Measurements from ENCODE around the gene SPATA7.
"Not testable (repeated sequence)": the region's sequence is repeated elsewhere in the genome, so short reads cannot be mapped to it uniquely, and the experiment has no call there.

Gene SPATA7, protein sequence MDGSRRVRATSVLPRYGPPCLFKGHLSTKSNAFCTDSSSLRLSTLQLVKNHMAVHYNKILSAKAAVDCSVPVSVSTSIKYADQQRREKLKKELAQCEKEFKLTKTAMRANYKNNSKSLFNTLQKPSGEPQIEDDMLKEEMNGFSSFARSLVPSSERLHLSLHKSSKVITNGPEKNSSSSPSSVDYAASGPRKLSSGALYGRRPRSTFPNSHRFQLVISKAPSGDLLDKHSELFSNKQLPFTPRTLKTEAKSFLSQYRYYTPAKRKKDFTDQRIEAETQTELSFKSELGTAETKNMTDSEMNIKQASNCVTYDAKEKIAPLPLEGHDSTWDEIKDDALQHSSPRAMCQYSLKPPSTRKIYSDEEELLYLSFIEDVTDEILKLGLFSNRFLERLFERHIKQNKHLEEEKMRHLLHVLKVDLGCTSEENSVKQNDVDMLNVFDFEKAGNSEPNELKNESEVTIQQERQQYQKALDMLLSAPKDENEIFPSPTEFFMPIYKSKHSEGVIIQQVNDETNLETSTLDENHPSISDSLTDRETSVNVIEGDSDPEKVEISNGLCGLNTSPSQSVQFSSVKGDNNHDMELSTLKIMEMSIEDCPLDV

DNA sequence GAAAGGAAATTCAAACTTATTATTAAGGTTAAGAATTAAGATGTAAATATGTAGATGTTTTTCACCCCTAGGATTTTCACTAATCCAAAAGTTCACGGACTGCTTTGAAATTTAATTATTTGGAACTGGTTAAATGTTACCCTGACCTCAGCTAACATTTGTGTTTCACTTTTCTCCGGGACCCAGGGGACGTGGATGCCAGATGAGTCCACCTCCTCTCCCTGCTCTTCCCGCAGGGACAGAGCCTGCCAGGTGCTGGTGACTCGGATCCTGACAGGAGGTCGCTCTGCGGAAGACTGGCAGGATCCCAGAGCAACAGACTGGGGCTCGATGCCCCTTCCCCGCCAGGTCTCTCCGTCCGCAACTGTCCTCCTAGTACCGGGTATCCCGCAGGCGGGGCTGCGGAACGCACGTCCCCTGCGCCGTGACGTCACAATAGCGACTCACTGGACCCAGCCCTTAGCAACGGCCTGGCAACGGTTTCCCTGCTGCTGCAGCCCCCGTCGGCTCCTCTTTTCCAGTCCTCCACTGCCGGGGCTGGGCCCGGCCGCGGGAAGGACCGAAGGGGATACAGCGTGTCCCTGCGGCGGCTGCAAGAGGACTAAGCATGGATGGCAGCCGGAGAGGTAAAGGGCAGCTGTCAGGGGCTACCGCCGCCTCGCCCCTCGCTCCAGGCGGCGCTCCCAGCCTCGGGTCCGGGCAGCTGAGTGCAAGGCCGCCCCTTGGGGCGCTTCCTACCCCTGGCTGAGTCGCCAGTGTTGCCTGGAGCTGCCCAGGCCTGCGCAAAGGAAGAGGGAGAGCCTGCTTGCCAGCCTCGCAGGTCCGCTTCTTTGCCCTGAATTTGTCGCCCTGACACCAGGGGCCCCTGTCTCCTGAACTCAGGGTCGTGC is at the start of gene SPATA7:
SPATA7 (plus strand) TSS at position 446 of the 890 bp plus-strand sequence; CDS start at position 608, 162 bp downstream.
- peak; percentile 78 for DNase-seq

DNA sequence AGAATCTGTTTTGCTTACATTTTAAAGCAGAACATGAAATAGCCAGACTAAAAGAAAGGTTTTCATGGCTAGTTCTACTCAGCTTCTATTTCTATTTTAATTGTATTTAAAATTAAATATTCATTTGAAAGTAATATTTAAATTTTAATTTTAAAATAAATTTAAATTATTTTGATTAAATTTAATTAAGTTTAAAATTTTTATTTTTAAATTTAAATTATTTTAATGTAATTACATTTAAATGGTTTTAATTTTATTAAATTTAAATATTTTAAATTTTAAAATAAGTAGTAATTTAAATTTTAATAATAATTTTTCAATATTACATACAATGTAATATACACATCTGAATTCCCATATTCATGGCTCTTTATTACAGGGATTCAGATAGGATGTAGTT is 45.1 kb upstream of the SPATA7 start:
- no peak for DNase-seq

DNA sequence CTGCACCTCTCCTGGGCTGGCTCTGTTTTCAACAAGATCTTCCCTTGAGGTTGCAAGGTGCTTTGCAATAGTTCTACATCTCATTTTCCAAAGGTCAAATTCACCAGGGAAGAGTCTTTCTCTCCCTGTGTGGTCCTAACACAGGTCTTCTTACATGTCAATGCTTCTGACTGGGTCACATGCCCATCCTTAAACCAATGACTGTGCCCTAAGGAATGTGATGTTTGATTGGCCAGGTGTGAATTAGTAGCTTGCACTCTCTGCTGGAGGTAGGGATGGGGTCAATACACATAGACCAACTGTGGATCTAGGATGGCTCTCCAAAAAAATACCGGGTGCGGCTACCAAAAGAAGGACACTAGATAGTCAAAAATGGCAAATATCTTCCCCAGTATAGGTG is 42.5 kb upstream of the SPATA7 start:
- DNase-seq: no peak

DNA sequence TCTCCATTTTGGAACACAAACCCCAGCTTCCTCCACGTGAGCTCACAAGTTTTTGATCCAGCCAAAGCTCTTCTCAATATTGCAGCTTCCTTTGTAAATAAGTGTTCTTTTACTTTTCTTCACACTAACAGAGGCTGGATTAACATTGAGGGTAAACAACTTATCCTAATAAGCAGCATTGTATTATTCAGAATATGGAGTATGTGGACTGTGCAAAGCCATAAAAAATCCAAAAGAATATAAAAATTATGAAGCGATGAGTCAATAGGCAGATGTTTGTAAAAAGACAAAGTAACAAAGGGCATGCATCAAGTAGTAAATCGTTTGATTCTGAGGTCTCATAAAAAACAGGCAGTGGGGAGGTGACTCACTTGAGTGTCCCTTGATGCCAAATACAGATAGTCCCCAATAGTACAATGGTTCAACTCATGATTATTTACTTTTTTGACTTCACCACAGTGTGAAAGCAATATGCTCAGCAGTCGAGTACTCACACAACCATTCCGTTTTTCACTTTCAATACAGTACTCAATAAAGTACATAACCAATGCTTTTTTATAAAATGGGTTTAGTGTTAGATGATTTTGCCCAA is 39.3 kb upstream of the SPATA7 start:
- no peak for DNase-seq

DNA sequence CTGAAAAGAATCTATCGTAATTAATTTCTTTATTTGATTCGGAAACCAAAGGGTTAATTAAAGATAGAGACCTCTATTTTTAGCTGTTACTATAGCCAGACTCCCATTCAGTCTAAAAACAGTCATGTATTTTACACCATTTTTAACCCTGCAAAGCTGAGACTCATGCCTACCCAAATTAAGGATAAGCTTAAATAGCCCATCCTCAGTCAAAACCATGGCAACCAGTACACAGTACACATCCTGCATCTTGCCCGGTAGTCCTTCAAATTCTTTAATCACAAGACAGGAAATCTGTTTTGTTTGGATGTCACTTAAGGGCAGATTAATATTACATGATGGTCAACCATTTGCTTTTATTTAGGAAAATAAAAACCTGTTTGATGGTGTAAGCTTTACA is 36.9 kb upstream of the SPATA7 start:
- no peak for DNase-seq

DNA sequence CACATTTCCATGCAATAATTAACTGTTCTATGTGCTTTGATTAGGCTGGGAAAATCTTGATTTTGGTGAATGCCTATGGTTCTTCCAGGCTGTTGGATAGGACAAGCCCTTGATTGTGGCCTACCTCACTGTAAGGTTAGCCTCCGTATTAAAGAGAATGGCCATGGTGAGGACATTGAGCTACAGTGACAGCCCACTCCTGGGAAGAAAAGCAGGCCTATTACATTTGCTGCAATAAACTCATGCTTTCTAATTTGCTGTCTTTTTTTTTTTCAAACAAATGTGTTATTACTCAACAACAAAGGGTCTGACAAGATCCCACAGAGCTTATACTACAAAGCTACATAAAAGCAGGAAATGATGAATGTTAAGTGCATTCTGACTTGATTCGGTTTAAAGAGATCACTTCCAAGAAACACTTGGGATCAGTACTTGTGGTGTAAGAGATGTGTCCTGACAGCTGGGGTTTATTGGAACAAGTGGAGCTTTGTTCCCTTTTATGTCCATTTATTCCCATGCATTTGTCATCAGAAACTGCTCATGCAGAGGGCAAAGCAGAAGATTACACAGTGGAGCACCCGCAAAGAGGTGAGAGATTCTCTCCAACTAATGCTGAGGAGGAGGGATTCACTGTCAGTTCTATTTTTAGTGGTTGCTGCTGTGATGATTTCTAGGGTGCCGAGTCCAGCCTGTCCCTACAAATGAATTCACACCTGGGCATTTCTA is 33.3 kb upstream of the SPATA7 start:
- DNase-seq: no peak

DNA sequence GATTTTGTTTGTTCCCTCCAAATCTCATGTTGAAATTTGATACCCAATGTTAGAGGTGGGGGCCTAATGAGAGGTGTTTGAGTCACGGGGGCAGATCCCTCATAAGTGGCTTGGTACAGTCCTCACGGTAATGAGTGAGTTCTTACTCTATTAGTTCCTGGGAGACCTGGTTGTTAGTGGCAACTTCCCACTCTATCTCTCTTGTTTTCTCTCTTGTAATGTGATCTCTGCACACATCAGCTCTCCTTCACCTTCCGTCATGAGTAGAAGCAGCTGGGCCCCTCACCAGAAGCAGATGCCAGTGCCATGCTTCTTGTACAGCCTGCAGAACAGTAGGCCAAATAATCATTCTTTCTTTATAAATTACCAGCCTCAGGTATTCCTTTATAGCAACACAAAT is 32.8 kb upstream of the SPATA7 start:
- DNase-seq: no peak

DNA sequence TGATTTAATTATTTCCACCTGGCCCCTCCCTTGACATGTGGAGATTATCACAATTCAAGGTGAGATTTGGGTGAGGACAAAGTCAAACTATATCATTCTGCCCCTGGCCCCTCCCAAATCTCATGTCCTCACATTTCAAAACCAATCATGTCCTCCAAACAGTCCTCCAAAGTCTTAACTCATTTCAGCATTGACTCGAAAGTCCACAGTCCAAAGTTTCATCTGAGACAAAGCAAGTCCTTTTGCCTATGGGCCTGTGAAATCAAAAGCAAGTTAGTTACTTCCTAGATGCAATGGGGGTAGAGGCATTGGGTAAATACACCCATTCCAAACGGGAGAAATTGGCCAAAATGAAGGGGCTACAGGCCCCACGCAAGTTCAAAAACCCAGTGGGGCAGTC is 31.1 kb upstream of the SPATA7 start:
- DNase-seq: no peak

DNA sequence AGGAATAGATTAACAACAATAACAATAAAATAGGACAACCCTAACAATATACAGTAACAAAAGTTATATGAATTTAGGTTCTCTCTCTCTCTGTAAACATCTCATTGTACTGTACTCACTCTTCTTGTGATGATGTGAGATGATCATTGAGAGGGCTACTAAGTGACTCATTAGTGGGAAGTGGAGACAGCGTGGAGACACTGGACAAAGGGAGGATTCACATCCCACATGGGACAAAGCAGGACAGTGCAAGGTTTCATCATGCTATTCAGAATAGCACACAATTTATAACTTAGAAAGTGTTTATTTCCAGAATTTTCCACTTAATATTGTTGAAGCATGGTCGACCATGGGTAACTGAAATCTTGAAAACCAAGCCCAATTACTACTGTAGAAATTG is 26.0 kb upstream of the SPATA7 start:
- DNase-seq: no peak

DNA sequence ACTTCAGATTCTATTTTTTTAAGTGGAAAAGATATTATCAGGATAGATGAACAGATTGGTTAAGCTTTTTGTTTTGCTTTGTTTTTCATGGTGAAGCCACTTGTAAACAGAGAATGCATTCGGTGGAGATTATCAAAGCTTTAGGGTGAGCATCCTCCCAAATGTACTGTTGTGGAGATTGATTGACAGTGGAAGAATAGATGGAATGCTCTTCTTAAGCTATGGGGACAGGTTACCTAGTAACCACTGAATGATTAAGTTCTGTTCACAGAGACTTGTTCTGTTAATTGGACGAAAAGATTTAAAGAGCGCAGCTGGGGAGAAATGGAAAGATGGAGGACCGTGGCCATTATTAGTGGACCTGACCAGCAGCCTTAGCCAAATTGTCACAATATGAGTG is 21.8 kb upstream of the SPATA7 start:
- DNase-seq: no peak

DNA sequence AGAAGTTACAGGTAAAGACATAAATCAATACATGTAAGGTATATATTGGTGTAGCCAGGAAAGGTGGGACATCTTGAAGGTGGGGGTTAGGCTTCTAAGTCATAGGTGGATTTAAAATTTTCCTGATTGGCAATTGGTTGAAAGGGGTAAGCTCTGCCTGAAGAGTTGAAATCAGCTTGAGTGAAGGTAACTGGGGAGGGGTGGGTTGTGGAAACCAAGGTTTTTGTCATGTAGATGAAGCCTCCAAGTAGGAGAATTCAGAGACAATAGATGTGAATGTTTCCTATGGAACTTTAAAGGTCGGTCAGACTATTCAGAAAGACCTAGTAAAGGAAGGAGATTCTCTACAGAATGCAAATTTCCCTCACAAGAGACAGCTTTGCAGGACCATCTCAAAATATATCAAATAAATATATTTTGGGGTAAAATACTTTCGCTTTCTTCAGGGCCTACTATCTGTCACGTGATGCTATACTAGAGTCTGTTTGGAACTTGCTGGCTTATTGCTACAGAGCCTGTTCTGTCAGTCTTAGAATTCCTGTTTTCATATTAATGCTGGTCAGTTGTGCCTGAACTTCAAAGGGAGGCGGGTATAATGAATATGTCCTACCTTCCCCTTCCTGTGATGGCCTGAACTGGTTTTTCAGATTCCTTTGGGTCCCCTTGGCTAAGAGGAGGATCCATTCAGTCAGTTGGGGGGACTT is 20.6 kb upstream of the SPATA7 start:
- DNase-seq: no peak

DNA sequence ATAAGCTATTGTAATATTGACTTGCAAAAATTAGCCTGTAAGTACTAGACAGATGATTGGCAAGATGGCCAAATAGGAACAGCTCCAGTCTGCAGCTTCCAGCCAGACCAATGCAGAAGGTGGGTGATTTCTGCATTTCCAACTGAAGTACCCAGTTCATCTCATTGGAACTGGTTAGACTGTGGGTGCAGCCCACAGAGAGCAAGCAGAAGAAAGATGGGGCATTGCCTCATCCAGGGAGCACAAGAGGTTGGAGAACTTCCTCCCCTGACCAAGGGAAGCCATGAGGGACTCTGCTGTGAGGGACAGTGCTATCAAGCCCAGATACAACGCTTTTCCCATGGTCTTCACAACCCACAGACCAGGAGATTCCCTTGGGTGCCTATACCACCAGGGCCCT is 16.0 kb upstream of the SPATA7 start:
- DNase-seq: no peak

DNA sequence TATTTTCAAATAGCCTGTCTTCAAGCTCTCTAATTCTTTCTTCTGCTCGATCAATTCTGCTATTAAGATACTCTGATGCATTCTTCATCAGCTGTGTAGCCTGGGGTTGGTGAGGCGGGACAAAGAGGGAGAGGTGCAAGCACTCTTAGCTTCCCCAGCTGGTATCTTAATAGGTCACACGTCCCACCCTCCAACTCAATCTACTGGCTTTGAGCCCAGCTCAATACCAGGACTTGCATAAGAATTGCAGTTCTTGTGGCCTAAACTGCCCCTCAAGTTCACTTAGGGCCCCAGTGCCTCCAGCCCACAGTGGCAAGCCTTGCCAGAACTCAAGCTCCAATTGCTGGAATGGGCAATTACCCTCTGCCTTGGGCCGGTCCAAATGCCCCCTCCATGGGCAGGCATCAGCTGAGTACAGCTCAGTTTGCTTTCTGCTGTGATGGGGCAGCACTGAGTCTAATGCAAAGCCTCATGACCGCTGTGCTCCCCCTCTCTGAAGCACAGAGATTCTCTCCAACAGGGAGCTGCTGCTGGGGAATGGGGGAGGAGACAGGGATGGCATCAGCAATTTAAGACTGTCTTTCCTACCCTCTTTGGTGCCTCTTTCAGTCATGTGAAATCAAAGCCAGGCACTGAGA is 5.6 kb upstream of the SPATA7 start:
- no peak for DNase-seq

DNA sequence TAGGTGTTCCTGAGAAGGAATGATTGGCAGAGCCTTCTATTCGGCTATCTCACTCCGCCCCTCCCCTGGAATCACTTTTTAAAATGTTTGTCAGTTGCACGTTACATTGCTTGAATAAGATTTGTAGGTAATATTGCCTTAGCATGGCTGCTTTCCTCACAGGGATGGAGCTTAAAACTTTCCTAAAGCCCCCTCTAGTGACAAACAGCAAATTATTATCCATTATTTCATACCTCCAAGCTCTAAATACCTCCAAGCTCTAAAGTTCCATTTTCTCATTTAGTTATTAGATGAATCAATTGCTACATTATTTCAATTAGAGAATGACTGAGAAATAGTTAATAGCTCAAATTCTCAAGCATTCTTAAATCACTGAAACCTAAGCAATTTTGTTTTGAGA is 5.1 kb upstream of the SPATA7 start:
- DNase-seq: no peak

DNA sequence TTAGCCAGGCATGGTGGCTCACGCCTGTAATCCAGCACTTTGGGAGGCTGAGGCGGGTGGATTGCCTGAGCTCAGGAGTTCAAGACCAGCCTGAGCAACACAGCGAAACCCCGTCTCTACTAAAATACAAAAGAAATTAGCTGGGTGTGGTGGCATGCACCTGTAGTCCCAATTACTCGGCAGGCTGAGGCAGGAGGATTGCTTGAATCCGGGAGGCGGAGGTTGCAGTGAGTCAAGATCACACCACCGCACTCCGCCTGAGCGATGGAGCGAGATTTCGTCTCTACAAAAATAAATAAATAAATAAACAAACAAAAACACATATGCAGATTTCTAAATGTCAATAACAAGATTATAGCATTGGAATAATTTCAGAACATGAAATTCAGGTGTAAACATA is 3.8 kb upstream of the SPATA7 start:
- DNase-seq: not testable (repeated sequence)

DNA sequence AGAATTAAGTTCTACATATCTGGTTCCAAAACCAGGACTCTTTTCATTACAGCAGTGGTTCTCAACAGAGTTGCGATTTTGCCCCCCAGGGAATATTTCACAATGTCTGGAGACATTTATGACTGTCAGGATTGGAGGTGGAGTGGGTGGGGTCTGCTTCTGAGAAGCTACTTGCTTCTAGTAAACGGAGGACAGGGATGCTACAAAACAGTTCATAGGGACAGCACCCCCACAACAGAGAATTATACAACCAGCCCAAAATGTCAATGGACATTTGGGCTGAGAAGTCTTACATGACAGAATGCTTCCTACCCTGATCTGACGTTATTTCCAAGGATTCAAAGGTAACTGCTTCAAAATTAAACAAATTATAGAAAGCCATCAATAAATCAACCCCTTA is 739 bp upstream of the SPATA7 start:
- no peak for DNase-seq

DNA sequence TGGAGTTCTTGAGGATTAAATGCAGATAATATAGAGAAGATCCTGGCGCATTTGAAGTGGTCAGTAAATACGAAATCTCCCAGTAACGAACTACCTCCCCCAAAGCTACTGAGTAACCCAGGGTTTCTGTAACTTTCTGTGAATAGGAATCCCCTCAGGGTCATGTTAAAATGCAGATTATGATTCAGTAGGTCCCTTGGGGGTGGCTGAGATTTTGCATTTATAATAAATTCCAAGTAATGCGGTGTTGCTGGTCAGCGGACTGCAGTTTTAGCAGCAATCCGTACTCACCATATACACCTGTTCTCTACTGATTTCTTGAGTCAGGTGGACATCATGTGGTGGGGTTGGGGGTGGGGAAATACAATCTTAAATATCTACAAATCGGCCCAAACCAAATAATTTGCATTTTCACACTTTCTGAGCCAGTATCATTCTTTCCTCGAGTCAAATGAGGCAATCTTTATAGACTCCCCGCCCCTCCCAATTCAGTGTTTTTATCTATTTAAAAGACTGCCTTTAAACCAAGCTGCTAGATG is 868 bp downstream of the SPATA7 start:
- no peak for DNase-seq

DNA sequence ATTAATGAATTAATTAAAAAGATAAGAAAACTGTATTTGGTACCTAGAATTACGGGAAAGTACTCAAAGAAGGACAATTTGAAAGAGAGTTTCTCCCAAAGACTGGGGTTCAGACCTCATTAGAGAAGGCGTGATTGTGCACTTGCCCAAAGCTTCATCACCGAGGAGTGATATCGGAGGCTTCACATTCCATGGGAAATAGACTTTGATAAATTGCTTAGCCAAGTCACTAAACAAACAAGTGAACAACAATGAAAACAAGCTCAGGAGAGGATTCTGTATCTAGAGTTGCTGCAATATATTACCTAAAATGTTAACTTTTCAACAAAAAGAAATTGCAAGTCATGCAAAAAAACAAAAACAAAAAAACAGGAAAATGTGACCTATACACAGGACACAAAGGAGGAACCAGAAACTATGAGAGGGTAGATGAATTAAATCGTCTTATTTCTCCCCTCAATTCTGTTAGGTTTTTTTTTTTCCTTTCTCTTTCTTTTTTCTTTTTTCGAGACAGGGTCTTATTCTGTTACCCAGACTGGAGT is 3.4 kb downstream of the SPATA7 start:
- DNase-seq: no peak

DNA sequence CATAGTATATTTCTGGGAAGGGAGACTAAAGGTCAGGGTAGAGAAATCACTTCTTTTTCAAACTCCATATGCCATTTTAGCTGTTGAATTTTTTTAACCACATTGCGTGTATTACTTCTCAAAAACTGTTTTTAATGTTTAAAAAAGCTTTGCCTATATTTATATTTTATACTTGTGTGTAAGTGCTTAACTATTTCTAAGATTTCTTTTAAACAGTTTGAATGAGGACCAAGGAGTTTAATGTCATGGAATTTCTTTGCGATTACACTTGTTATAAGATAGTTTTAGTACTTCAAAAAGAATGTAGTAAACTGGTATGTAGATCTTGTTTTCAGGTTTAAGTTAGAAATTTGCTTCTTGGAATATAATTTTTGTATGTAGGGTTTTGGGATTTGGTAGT is 7.2 kb downstream of the SPATA7 start:
- no peak for DNase-seq

DNA sequence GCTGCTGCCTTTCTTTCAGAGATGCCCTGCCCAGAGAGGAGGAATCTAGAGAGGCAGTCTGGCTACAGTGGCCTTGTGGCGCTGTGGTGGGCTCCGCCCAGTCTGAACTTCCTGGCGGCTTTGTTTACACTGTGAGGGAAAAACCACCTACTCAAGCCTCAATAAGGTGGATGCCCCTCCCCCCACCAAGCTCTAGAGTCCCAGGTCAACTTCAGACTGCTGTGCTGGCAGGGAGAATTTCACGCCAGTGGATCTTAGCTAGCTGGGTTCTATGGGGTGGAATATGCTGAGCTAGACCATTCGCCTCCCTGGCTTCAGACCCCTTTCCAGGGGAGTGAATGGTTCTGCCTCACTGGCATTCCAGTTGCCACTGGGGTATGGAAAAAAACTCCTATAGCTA is 25.6 kb downstream of the SPATA7 start:
- DNase-seq: no peak

DNA sequence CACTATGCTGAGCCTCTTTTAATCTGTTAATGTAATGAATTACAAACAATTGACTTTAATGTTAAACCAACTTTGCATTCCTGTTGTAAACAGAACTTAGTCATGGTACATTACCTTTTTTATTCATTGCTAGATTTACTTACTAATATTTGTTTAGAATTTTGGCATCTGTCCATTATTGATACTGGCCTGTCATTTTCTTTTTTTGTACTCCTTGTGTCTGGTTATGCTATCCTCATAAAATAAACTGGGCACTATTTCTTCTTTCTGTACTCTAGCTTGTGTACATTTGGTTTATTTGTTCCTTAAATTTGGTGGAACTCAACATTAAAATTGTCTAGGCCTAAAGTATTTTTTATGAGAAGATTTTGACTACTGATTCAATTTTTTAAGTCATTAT is 32.1 kb downstream of the SPATA7 start:
- DNase-seq: no peak

Measured in NK-92 treated with Interleukin-12 subunit alpha and Interleukin-12 subunit beta, amount 100 ng/mL, for 24 hours (cell line).